SK-MEL-5 (cell line): ENCODE measurements around the gene COMTD1. TPM values are rescaled to one million over a fixed set of nuclear protein-coding genes. Genes with fewer than 3 reads are reported as not detected.

Source experiments
- small RNA-seq, 2 experiments: library from RNA; depleted of rRNA; stranded (forward); fragments of <200 nt; gene quantifications; one replicate each; pipeline ENCODE3, GENCODE V24; 2014
- total RNA-seq: library from RNA; depleted of rRNA; stranded (reverse); fragments of >200 nt; shearing (Covaris generic); gene quantifications from 2 replicates; pipeline ENCODE4 v1.2.3, GENCODE V29; 2014; rRNA removed

COMTD1 gene
- total RNA-seq, 1 experiment from 2014 or later = 15.5 TPM

Small RNA genes lying within 50 kb of the gene (small RNA-seq; reads per million reads assigned to genes)
- gene HMGA1P5 (0 reads per million in 2 experiments), gene RPL39P25 (0 reads per million in 2 experiments)

Other genes starting within 250 kb of the COMTD1 start
- gene SAMD8, start 124.3 kb downstream of the COMTD1 start, total RNA-seq = 14.6 and 16.1 TPM in 2 replicates
- 134 TPM in 2 replicates for gene VDAC2, start 25.2 kb downstream of the COMTD1 start, total RNA-seq
- 1.4 and 1.6 TPM in 2 replicates for gene ZNF503, start 165.8 kb upstream of the COMTD1 start, total RNA-seq
- 25.2 and 70.7 TPM in 2 replicates for gene LRMDA, start 195.7 kb upstream of the COMTD1 start, total RNA-seq